GM19025 (cell line): ENCODE measurements around the gene CACTIN.
"Not testable (repeated sequence)": the region's sequence is repeated elsewhere in the genome, so short reads cannot be mapped to it uniquely, and the experiment has no call there.

Experiments used
- ATAC-seq: cut with Tn5 transposase; IDR thresholded peaks from one replicate; pipeline ENCODE4 v1.9.1; 2021; ENCODE audit warnings: mild to moderate bottlenecking, low read depth, moderate library complexity; ENCODE audit not compliant: unreplicated experiment

CACTIN gene

GRCh38 chr19:3632739-3633558, 6.4 kb upstream of the CACTIN start:
- no peak for ATAC-seq

- no peak for ATAC-seq
Measured at GRCh38 chr19:3632098-3632497, 5.5 kb upstream of the CACTIN start.

- ATAC-seq = no peak
Measured at GRCh38 chr19:3631053-3631861, 4.7 kb upstream of the CACTIN start.

GRCh38 chr19:3628766-3629165, 2.2 kb upstream of the CACTIN start:
- ATAC-seq = not testable (repeated sequence)

- no peak for ATAC-seq
Measured at GRCh38 chr19:3627351-3627723, 747 bp upstream of the CACTIN start.

GRCh38 chr19:3625996-3626472, 556 bp downstream of the CACTIN start:
- no peak for ATAC-seq

GRCh38 chr19:3623716-3624115, 2.9 kb downstream of the CACTIN start:
- no peak for ATAC-seq

- no peak for ATAC-seq
Measured at GRCh38 chr19:3622224-3622623, 4.4 kb downstream of the CACTIN start.

GRCh38 chr19:3621689-3622088, 4.9 kb downstream of the CACTIN start:
- no peak for ATAC-seq

GRCh38 chr19:3620817-3621547, 5.6 kb downstream of the CACTIN start:
- no peak for ATAC-seq

GRCh38 chr19:3620145-3620816, 6.3 kb downstream of the CACTIN start:
- ATAC-seq = no peak

GRCh38 chr19:3619631-3620012, 7.0 kb downstream of the CACTIN start:
- ATAC-seq = no peak

GRCh38 chr19:3618811-3619630, 7.6 kb downstream of the CACTIN start:
- no peak for ATAC-seq

- no peak for ATAC-seq
Measured at GRCh38 chr19:3618144-3618810, 8.3 kb downstream of the CACTIN start.

- ATAC-seq = no peak
Measured at GRCh38 chr19:3617463-3617862, 9.1 kb downstream of the CACTIN start.

- ATAC-seq = no peak
Measured at GRCh38 chr19:3615524-3616135, 11.0 kb downstream of the CACTIN start.

- no peak for ATAC-seq
Measured at GRCh38 chr19:3614858-3615505, 11.6 kb downstream of the CACTIN start.
